ENCODE results near the gene CD82. TPM values are rescaled to one million over a fixed set of nuclear protein-coding genes. Genes with fewer than 3 reads are reported as not detected.
"Not testable (repeated sequence)": the region's sequence is repeated elsewhere in the genome, so short reads cannot be mapped to it uniquely, and the experiment has no call there.

The CD82 gene
- total RNA-seq, 1 donor from 2014 or later: 425 TPM

GRCh38 chr11:44652901-44653644 is 87.6 kb downstream of the CD82 start:
- Mint-ChIP-seq H3K27me3 (ENCODE audit: low read depth) (peaks cover 28% of the 10 kb centered on the region), H3K9me3 (no peaks in the 10 kb centered on the region), H3K36me3 (ENCODE audit: low read depth) (no peaks in the 10 kb centered on the region), H3K4me3 (ENCODE audit: low read depth) (no peak overlapping the region), H3K4me1 (ENCODE audit: low read depth) (no peaks in the 10 kb centered on the region), H3K27ac (no peak overlapping the region)
- intact Hi-C loops (cut with micrococcal nuclease): no loop called here
- DNase-seq (ENCODE audit: low spot score): no peak

GRCh38 chr11:44654057-44654456 is 88.6 kb downstream of the CD82 start:
- no peaks in the 10 kb centered on the region for H3K36me3 Mint-ChIP-seq (ENCODE audit: low read depth)
- DNase-seq (ENCODE audit: low spot score): no peak
- no peak overlapping the region for H3K27ac Mint-ChIP-seq
- H3K9me3 Mint-ChIP-seq: no peaks in the 10 kb centered on the region
- no peaks in the 10 kb centered on the region for H3K4me1 Mint-ChIP-seq (ENCODE audit: low read depth)
- H3K27me3 Mint-ChIP-seq (ENCODE audit: low read depth): peaks cover 28% of the 10 kb centered on the region
- intact Hi-C loops (cut with micrococcal nuclease): no loop called here
- H3K4me3 Mint-ChIP-seq (ENCODE audit: low read depth): no peak overlapping the region

- no peak overlapping the region for H3K4me3 Mint-ChIP-seq (ENCODE audit: low read depth)
- H3K9me3 Mint-ChIP-seq: no peaks in the 10 kb centered on the region
- H3K36me3 Mint-ChIP-seq (ENCODE audit: low read depth): no peaks in the 10 kb centered on the region
- no peaks in the 10 kb centered on the region for H3K4me1 Mint-ChIP-seq (ENCODE audit: low read depth)
- peaks cover 24% of the 10 kb centered on the region for H3K27me3 Mint-ChIP-seq (ENCODE audit: low read depth)
- H3K27ac Mint-ChIP-seq: no peak overlapping the region
- DNase-seq (ENCODE audit: low spot score): no peak
- intact Hi-C loops (cut with micrococcal nuclease): no loop called here
Observed at GRCh38 chr11:44654596-44654995, 89.1 kb downstream of the CD82 start.

GRCh38 chr11:44657836-44658505 is 92.5 kb downstream of the CD82 start:
- H3K4me1 Mint-ChIP-seq (ENCODE audit: low read depth): peaks cover 6% of the 10 kb centered on the region
- no peak overlapping the region for H3K27ac Mint-ChIP-seq
- intact Hi-C loops (cut with micrococcal nuclease): no loop called here
- no peak for DNase-seq (ENCODE audit: low spot score)
- no peak overlapping the region for H3K4me3 Mint-ChIP-seq (ENCODE audit: low read depth)
- no peaks in the 10 kb centered on the region for H3K36me3 Mint-ChIP-seq (ENCODE audit: low read depth)
- H3K27me3 Mint-ChIP-seq (ENCODE audit: low read depth): peaks cover 12% of the 10 kb centered on the region
- H3K9me3 Mint-ChIP-seq: peaks cover 4% of the 10 kb centered on the region

DNA sequence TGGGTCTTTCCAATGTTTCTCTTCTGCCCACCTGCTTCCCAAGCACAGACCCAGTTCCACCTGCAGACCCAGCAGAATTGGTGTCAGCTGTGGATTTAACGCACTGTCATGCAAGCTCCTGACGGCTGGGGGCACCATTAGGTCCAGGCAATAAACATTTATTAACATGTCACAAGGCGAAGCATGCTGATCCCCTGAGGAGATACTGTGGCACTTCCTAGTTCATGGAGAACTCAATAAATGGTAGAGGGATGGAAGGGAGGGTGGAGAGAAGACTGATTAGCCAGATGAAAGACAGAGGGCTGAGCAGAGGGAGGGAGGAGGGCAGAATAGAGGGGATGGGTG is 93.0 kb downstream of the CD82 start:
- no peak overlapping the region for H3K4me3 Mint-ChIP-seq (ENCODE audit: low read depth)
- H3K9me3 Mint-ChIP-seq: peaks cover 4% of the 10 kb centered on the region
- DNase-seq (ENCODE audit: low spot score): no peak
- intact Hi-C loops (cut with micrococcal nuclease): no loop called here
- H3K27ac Mint-ChIP-seq: no peak overlapping the region
- peaks cover 12% of the 10 kb centered on the region for H3K27me3 Mint-ChIP-seq (ENCODE audit: low read depth)
- peaks cover 6% of the 10 kb centered on the region for H3K4me1 Mint-ChIP-seq (ENCODE audit: low read depth)
- no peaks in the 10 kb centered on the region for H3K36me3 Mint-ChIP-seq (ENCODE audit: low read depth)

- intact Hi-C loops (cut with micrococcal nuclease): no loop called here
- DNase-seq (ENCODE audit: low spot score): no peak
- no peak overlapping the region for H3K27ac Mint-ChIP-seq
- H3K4me3 Mint-ChIP-seq (ENCODE audit: low read depth): no peak overlapping the region
- H3K27me3 Mint-ChIP-seq (ENCODE audit: low read depth): peaks cover 12% of the 10 kb centered on the region
- H3K36me3 Mint-ChIP-seq (ENCODE audit: low read depth): no peaks in the 10 kb centered on the region
- peaks cover 6% of the 10 kb centered on the region for H3K4me1 Mint-ChIP-seq (ENCODE audit: low read depth)
- peaks cover 4% of the 10 kb centered on the region for H3K9me3 Mint-ChIP-seq
Observed at GRCh38 chr11:44659641-44660040, 94.2 kb downstream of the CD82 start.

- H3K4me3 Mint-ChIP-seq (ENCODE audit: low read depth); H3K36me3 Mint-ChIP-seq (ENCODE audit: low read depth); H3K4me1 Mint-ChIP-seq (ENCODE audit: low read depth); H3K27ac Mint-ChIP-seq; intact Hi-C loops (cut with micrococcal nuclease); DNase-seq (ENCODE audit: low spot score); H3K9me3 Mint-ChIP-seq: not testable (repeated sequence)
- H3K27me3 Mint-ChIP-seq (ENCODE audit: low read depth): peaks cover 12% of the 10 kb centered on the region
Observed at GRCh38 chr11:44660535-44660934, 95.1 kb downstream of the CD82 start.

- no peaks in the 10 kb centered on the region for H3K36me3 Mint-ChIP-seq (ENCODE audit: low read depth)
- intact Hi-C loops (cut with micrococcal nuclease): no loop called here
- peaks cover 6% of the 10 kb centered on the region for H3K4me1 Mint-ChIP-seq (ENCODE audit: low read depth)
- H3K9me3 Mint-ChIP-seq: peaks cover 4% of the 10 kb centered on the region
- H3K27me3 Mint-ChIP-seq (ENCODE audit: low read depth): peaks cover 14% of the 10 kb centered on the region
- H3K4me3 Mint-ChIP-seq (ENCODE audit: low read depth): no peak overlapping the region
- H3K27ac Mint-ChIP-seq: no peak overlapping the region
- no peak for DNase-seq (ENCODE audit: low spot score)
Observed at GRCh38 chr11:44661311-44661717, 95.9 kb downstream of the CD82 start.

Other genes starting within 250 kb of the CD82 start
- 0.87 and 1.1 TPM in 2 replicates for gene TSPAN18, start 161.3 kb downstream of the CD82 start, total RNA-seq

Measured in activated T-helper 2 cell treated with anti-CD3 and anti-CD28 coated beads, Interferon-gamma antibody, Interleukin-2, Interleukin-4, amounts not matched to agents 10 μg/mL and 5 μg/mL and 100 μg/mL, durations not matched to agents 14 hours and 24 hours and 36 hours (primary cell).